ENCODE measurements around the gene DTNBP1.

DTNBP1 gene

DNA sequence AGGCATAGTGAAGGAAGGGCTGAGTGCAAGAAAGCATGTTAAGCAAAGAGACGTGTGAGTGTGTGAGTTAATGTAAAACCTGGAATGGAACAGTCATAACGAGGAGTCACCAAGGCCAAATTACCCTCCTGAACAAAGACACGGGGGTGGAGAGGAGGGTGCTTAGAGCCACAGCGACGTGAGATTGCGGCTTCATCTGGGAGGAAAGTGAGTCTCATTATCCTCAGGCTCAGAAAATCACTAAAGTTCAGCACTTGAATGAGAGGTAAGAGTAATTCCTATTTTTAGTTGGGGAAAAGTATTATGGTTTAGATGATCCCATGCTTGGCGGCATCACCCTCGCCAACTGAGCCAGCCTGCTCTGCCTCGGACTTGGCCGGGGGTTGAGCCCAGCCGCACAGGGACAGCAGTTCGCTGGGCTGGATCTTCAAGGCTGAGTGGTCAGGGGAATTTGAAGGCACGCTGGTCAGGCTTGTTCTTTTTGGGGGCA, 136.6 kb downstream of the DTNBP1 start:
- no peak for DNase-seq

DNA sequence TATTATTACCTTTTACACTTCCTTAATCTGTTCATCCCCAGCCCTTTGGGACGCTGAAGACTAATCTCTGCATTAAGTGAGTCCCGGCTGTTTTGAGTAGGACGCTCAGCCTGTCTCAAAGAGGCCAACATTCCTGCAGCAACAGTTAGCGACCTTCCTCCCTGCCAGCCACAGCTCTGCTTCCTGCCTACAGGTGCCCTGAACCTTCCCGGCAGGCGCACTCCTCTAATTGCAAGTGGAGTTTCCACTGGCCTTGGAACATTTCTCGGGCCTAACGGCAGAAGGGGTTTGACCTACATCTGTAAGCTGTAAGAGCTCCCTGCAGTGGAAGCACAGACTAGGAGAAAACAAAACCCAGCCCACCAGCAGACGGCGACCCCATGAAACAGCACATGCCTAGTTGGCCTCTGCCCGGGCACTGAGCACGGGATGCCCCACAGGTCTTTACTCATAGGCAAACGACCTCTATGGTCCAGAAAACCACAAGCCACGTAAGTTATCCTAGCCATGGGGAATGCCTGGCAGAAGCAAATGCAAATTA, 137.9 kb downstream of the DTNBP1 start:
- no peak for DNase-seq

DNA sequence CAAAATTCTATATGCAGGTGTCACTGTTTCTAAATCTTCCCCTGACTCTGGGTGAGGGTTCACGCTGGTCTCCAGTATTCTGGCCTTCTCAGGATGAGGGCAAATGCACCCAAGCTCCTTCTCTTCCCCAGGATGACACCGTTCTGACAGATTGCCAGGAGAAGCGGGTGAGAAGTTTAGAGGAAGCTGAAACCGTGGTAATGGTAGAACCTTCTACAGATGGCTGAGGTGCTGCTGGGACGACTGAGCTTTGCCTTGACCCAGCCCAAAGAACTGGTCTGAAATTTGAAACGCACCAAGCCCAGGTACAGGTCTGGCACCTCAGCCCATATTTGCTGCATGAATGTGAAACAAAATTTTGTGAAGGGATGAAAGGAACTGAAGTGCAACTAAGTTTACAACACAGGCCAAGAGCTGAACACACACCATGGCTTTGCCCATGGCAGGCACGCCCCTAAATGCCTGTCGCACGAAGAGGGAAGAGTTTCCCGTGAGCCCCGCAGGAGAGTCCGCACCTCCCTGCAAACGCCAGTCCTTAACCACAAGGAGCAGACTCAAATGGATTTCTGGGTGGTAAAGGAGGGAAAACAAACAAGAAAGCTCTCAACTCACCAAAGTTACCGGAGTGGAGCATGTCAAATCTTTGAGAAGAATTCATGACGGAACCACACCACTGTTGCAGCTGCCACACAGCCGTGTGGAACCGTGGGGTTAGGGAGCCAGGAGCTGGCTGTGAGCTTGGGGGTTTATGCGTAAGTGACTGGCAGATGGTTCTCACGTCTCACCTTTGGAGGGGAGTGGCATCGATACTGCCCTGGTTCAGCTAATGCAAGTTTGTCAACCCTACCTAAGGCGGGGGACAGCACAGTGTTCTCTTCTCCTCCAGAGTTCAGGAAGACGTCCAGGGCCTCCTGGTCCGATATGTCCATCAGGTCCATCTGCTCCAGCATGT, 138.9 kb downstream of the DTNBP1 start:
- DNase-seq = no peak

DNA sequence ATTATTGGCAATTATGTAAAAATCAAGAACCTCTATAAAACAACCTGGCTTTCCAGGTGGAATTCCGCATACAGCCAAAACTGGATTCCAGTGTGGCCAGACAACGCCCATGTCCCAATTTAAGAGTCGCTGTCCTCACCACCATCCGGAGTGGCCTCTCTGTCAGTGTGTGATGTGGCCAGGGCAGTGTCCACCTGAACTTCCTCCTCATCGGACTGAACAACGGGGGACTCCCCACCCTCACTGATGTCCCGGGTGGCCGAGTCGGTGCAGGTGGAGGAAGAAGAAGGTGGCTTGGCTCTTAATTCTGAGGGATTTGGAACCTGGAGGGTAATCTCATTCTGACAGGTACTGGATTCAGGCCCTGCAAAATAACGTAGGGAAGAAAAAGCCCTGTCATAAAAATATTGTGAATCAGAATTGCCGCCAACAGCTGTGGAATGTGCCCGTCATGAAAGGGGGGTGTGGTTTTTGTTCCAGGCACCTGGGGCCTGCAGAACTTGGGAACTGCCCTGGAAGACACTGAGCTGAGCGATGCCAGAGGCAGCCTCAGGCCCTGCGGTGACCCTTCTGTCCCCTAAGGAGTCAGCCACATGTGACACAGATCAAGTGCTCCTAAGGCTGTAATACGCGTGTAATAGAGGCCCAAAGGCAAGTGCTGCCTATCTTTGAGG, 139.8 kb downstream of the DTNBP1 start:
- DNase-seq = no peak

DNA sequence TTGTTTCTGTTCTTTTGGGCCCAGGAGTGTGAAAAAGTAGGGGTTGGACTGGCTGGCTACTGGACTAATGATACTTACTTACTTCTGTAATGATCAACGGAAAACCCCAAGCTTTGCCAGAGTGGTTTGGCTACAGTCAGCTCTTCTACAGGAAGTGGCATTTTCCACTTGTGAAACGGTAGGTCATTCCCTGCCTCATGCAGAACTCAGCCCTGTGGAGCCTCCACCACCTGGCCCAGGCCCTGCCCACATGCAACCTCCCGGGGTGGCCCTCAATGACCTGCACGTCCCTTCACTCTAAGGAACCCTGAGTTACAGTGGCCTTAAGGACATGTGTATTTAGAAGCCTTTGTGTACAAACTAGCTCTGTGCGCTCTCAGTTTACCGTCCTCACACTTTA, 140.4 kb downstream of the DTNBP1 start:
- DNase-seq = no peak

DNA sequence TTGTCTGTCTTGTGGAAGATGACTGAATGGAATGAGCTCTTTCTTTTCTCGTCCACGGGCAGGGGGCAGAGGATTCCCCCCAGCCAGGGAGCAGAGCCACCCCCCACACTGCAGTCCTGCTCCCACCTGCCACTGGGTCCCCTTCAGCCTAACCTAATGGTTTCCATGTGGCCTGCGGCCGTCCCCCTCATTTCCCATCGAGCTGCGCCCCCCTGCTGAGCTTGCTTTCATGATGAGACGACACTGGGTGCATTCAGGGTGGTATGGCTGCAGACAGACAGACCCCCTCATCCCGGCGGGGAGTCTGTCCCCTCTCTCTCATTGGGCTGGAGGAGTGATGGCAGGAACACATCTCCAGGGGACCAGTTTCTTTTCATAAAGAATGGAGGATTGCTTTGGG, 140.8 kb downstream of the DTNBP1 start:
- no peak for DNase-seq

DNA sequence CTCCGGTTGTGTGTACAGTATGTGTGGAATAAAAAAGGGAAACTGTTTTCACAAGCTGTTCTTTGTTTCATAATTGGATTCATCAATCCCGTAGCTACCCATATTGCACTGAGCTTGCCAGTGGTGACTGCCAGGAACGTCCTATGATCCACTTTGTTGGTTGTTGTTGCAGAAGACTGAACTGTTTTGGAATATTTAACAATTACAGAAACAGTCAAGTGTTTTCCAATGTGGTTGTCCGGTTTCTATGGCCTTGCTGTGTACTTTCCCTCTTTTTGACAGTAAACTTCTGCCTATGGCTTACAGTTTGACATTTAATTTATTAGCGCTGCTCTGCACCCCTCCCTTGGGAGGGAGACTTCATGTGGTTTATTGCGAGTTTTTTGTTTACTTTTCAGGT, 141.2 kb downstream of the DTNBP1 start:
- no peak for DNase-seq

DNA sequence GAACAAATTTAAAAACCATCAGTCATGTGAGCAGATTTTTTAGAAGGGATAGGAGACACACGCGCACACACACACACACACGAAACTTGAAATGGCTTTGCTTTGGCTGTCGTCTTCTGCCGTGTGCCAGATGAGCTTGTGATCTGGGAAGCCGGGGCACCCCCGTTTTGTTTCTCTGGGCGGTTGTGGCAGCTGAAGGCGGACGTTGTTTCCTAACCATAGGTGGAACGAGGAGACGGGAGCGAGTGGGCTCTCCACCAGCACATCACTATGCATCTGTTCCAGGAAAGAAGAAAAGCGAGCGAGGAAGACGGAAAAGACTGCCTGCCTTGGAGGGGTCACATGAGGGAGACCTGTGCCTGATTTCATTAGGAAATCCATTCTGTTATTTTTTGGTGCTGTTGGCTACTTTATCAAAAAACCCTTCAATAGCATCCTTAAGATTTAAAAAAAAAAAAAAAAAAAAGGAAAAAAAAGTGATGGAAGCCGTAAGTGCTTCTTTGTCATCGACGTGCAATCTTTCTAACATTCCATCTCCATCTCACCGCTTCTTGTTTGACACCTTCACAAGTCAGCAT, 142.1 kb downstream of the DTNBP1 start:
- no peak for DNase-seq

DNA sequence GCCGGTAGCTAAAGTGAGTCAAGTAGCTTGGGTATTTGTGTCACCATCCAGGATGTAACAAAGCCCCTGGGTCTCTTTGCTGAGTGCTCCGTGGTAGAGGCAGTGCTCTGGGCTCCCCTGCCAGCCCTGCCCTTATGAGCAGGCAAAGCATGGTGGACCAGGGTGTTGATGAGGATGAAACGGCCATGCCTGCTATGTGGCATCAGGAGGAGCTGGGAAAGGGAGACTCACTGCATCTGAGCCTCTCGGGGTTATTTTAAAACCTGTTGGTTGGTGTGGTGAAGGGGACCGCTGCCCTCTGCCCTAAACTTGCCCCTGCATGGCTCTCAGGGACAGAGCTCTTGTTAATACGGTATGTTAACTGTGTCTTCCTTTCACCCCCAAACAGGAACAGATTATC, 143.1 kb downstream of the DTNBP1 start:
- no peak for DNase-seq

DNA sequence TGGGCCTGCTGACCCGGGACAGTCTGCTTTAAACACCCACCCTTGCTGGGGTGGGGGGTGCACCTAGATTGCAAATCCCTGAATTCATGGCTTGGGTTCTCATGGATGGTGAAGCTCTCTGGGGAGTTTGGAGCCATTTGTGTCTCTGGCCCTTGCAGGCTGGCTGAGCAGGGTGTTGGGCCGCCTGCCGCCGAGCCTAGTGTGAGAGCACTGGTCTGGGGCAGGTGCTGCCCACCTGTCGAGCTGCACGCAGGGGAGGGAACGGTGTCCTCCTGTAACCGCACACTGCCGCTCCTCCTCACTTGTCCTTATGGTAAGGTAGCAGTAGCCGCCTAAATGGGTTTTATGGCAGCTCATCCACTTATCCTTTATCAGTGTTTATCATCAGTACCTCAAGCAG, 143.9 kb downstream of the DTNBP1 start:
- no peak for DNase-seq

DNA sequence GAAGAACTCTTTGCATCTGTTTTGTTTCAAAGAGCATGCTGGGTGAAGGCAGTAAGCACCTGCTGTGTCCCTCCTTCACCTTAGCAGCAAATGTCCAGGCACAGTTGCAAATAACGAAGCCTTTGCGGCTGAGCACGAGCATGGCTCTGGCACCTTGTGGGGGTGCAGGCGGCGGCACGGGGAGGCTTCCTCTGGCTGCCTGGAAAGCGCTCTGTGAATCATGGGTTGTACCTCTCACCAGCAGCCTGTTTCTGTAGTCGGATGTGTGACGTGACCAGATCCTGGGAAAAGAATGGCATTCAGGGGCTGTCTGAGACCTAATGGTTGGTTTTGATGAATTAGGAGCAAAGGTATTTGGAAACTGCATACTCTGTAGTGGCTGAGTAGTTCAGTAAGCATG, 144.8 kb downstream of the DTNBP1 start:
- no peak for DNase-seq

DNA sequence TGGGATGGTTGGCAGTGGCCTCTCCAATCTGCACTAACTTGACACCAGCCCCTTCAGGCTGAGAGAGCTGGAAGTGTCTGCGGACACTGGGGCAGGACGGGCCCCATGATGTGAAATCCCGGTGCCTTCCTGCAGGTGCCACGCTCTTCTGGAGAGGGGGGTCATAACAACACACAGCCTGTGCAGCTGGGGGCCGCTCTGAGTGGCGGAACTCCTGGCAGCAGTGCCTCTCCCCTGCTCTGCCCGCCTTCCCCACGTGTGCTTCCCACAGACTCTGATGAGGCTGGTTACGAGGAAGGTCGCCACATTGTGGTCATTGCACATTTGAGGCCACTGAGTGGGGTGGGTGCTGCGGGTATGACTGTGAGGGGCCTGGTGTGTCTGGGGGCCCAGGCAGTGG, 145.2 kb downstream of the DTNBP1 start:
- no peak for DNase-seq

DNA sequence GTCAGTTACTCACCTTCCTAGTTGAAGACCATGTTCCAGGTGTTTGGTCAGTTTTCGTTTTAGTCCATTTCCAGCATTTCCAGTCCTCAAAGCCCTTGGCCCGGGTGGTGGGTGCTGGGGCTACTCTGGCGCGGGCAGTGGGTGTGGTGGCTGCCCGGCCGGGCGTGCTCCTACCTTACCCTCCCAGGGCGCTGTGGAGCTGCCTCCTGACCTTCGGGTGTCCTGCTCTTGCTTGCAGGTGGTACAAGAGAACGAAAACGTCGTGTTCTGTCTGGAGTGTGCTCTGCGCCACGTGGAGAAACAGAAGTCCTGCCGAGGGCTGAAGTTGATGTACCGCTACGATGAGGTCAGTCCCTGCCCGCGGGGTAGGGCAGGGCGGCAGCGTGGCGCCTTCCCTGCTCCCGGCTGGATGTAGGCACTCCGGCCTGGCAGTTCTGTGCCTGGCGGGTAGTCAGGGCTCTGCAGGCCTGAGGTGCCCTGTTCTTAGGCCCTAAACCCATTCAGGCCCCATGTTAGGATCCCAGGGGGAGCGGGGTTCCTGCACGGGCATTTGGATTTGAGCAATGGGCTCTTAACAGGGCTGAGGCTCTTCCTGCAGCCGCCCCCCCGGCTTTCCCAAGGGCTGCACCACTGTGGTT, 145.8 kb downstream of the DTNBP1 start:
- DNase-seq = no peak

DNA sequence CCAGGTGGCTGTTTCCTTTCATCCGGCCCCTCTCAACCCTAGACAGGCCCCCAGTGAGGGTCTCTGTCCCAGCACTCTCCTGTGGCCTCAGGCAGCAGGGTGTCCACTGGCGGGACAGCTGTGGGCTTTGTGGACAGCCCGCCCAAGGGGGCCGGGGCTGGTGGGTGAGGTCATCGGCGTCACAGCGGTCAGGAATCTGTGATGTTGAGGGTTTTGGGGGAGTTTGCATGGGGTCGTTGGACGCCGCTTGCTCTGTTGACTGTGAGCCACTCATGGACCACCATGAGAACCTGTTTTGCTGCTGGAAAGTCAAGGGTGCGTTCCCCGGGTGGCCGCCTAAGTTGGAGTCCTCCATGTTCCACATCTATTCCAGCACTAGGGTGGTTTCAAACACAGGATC, 146.4 kb downstream of the DTNBP1 start:
- DNase-seq = no peak

DNA sequence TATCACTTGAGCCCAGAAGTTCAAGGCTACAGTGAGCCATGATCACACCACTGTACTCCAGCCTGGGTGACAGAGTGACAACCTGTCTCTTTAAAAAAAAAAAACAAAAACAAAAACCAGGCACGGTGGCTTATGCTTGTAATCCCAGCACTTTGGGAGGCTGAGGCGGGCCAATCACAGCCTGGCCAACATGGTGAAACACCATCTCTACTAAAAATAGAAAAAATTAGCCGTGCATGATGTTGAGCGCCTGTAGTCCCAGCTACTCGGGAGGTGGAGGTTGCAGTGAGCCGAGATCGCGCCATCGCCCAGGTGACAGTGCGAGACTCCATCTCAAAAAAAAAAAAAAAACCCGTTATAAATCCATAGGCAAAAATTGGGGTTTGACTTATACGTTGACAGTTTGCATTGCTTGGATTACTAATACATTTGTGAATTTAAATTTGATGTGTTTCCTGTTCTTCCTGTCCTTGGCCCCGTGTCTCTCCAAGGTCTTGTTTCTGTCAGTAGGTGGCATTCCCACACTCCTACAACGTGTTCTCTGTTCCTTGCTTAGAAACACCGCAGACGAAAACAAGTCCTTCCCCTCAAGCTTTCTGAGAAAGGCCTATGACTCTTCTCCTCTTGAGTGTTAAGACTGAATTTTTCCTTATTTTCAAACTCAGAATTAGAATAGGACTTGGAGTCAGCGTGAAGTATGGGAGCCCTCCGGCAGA, 147.0 kb downstream of the DTNBP1 start:
- no peak for DNase-seq

DNA sequence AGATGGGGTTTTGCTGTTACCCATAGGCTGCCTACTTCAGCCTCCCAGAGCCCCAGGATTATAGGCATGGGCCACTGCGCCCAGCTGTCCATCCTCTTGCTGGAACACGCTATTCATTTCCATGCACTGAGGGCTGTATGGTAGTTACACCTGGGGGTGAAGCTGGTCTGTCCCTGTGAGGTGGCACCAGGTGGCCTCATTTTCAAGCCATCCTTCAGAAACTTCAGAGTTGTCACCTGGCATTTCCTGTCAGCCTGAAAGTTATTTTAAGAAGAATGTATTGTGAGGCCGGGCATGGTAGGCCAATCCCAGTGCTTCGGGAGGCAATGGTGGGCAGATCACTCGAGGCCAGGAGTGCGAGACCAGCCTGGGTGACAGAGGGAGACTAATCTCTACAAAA, 147.6 kb downstream of the DTNBP1 start:
- DNase-seq = no peak

DNA sequence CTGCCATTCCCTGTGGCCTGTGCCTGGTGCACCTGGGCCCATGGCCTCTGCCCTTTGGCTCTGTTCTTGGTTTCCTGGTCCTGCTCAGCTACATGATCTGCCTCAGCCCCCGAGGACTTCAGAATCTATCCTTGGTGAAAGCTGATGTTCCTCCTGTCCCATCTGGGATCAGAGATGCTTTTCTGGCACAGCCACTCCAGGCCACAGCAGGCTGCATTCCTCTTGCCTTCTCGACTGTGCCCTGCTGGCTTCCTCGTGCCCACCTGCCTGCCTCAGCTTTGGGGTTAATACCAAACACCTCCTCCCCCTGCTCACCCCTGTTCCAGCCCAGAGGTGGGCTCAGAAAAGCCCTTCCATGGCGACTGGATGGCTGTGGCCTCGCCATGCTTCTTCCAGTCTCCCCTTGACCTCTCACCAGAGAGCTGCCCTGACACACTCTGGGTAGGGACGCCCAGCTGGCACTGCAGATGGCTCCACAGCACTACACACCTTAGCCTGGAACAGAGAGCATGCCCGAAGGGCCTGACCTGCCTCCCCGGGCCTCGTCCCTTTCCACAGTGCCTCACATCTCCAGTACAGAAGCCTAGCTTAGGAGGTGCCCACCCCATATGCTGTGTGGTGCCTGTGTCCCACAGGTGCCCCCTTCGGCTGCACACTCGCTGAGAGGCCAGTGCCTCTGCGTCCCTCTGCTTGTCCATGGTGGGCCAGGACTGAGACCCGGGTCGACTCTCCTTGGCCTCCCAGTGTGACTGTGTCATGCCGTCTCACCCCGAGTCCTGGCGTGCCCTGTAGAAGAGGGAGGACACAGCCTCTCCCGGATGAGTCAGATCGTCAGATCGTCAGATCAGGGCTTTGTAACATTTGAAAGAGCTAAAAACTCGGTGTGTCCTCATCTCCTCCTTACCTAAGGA, 148.8 kb downstream of the DTNBP1 start:
- no peak for DNase-seq

DNA sequence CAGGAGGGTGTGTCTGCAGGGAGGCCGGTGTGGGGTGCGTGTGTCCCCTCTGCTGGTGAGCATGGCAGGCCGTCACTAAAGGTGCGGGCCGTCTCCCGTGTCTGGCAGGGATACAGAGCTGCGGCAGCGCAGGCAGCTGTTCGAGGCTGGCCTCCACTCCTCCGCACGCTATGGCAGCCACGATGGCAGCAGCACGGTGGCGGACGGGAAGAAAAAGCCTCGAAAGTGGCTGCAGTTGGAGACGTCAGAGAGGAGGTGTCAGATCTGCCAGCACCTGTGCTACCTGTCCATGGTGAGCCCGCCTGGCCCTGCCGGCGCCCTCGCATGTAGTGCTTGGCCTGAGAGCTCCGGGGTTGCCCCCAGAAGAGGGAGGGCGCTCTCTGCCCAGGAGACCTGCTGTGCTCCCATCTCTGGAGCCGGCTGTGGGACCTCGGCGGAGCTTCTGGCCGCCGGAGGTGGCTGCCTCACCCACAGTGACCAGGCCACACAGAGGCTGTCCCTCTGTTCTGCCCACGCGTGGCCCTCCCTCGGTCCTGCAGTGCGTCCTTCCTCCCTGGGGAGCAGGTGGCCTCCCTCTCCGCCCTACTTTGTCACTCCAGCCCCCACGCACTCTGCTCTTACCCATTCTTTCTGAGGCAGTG, 149.6 kb downstream of the DTNBP1 start:
- no peak for DNase-seq

DNA sequence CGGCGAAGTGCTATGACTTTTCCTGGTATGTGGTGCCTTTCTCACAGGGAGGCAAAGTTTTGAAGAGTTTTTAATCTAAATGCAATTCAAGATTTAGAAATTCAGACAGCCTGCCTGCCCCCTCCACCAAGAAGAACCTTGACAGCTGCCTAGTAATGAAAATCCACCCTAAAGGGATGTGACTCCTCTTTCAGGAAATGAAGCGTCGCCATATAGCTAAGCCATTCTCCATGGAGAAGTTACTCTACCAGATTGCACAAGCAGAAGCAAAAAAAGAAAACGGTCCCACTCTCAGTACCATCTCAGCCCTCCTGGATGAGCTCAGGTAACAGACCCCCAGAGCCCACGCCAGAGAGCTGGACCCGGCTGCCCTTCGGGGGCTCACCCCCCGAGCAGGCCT, 150.1 kb downstream of the DTNBP1 start:
- DNase-seq = no peak

DNA sequence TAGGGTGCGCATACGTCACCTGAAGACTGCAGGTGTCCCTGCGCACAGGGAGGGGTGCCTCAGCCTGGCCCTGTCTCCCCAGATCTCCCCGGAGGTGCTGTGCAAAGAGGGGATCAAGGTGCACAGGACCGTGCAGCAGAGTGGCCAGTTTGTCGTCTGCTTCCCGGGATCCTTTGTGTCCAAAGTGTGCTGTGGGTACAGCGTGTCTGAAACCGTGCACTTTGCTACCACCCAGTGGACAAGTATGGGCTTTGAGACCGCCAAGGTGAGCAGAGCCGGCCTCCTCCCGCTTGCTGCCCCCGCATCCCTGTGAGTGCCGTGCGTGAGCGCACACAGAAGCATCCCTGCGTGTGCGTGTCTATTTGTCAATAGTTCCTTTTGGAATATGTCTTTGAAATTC, 150.7 kb downstream of the DTNBP1 start:
- no peak for DNase-seq
